Renal pelvis (tissue), 12 donors: ENCODE measurements around the gene CEP85. TPM values are rescaled to one million over a fixed set of nuclear protein-coding genes. Genes with fewer than 3 reads are reported as not detected.

Experiments used
- DNase-seq: peaks from one replicate; pipeline ENCODE4 v3.0.0-alpha.2; 2013
- long read RNA-seq, 16 experiments: transcript quantifications; one replicate each; lab custom pipeline, GENCODE V29; 2026
- polyA plus RNA-seq, 3 donors: library from polyadenylated mRNA; unstranded; fragments of 120-200 nt; gene quantifications; one replicate each; pipeline ENCODE4 v1.2.1, GENCODE V29; 2013; ENCODE audit not compliant: insufficient read length in 3 of 3

CEP85 gene
- polyA plus RNA-seq, result 10 to 100 TPM; 16.2 to 22.5 (median 20.9) TPM
- long read RNA-seq, donor 1, partial matches to known transcripts, result 36 of 39 reads
- long read RNA-seq, donor 1, other reads (novel, unspliced or antisense), result 0 of 39 reads
- long read RNA-seq, donor 2, partial matches to known transcripts, result 0 of 12 reads
- long read RNA-seq, donor 2, other reads (novel, unspliced or antisense), result 12 of 12 reads
- long read RNA-seq, donor 3, partial matches to known transcripts, result 14 of 14 reads
- long read RNA-seq, donor 3, other reads (novel, unspliced or antisense), result 0 of 14 reads
- long read RNA-seq, donor 4, result 0 reads
- long read RNA-seq, donor 5, result 0 reads
- long read RNA-seq, donor 6, partial matches to known transcripts, result 0 of 1 reads
- long read RNA-seq, donor 6, other reads (novel, unspliced or antisense), result 0 of 1 reads
- long read RNA-seq, donor 7, partial matches to known transcripts, result 0 of 1 reads
- long read RNA-seq, donor 7, other reads (novel, unspliced or antisense), result 0 of 1 reads
- long read RNA-seq, donor 8, partial matches to known transcripts, result 0 of 2 reads
- long read RNA-seq, donor 8, other reads (novel, unspliced or antisense), result 0 of 2 reads
- long read RNA-seq, donor 9, partial matches to known transcripts, result 0 of 1 reads
- long read RNA-seq, donor 9, other reads (novel, unspliced or antisense), result 0 of 1 reads
- long read RNA-seq, donor 10, partial matches to known transcripts, result 0 of 3 reads
- long read RNA-seq, donor 10, other reads (novel, unspliced or antisense), result 0 of 3 reads
- long read RNA-seq, donor 11, partial matches to known transcripts, result 0 of 3 reads
- long read RNA-seq, donor 11, other reads (novel, unspliced or antisense), result 0 of 3 reads
- long read RNA-seq, donor 12, partial matches to known transcripts, result 5 of 7 reads
- long read RNA-seq, donor 12, other reads (novel, unspliced or antisense), result 0 of 7 reads
- long read RNA-seq, donor 13, partial matches to known transcripts, result 0 of 1 reads
- long read RNA-seq, donor 13, other reads (novel, unspliced or antisense), result 0 of 1 reads
- long read RNA-seq, donor 14, result 0 reads
- long read RNA-seq, donor 15, partial matches to known transcripts, result 0 of 4 reads
- long read RNA-seq, donor 15, other reads (novel, unspliced or antisense), result 0 of 4 reads
- long read RNA-seq, donor 16, result 0 reads

DNA sequence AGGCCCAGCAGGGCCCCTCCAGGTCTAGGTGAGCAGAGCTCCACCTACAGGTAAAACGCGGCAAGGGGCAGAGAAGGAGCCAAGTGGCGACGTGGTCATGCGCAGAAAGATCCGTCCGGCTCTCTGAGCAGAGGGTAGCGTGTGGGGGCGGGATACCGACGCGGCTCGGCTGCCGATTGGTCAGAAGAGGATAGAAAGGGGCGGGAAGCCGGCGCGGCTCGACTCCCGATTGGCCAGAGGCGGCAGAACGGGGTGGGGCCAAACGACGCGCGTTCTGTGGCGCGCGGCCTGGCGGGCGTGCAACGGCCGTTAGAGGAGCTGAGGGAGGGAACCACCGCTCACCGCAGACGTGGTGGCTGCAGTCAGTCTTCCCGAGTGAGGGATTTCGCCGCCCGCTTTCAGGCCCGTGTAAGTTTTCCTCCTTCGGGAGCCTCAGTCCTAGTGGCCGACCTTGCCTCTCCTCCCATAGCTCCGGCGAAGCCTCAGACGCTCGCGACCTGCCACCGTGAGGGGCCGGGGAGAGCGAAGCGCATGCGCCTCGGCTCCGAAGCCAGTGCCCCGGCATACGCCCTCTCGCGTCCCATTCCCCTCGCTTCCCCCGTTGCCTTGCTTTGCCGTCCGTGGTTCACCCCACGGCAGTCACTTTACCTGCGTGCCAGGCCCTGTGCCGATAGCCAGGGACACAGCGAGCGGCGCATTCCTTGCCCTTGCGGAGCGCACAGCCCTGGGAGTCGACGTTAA lies at the start of gene CEP85:
TSS of gene CEP85 (plus strand) at position 298 of the 741 bp plus-strand sequence. CDS start 5,584 bp downstream, outside the sequence.
- DNase-seq, result peak; percentile 96

GRCh38 chr1:26184883-26185282 lies 49.1 kb upstream of the CEP85 start:
- DNase-seq, result no peak

GRCh38 chr1:26187882-26188281 lies 46.1 kb upstream of the CEP85 start:
- no peak for DNase-seq

- no peak for DNase-seq
Measured at GRCh38 chr1:26188477-26188876, 45.5 kb upstream of the CEP85 start.

DNA sequence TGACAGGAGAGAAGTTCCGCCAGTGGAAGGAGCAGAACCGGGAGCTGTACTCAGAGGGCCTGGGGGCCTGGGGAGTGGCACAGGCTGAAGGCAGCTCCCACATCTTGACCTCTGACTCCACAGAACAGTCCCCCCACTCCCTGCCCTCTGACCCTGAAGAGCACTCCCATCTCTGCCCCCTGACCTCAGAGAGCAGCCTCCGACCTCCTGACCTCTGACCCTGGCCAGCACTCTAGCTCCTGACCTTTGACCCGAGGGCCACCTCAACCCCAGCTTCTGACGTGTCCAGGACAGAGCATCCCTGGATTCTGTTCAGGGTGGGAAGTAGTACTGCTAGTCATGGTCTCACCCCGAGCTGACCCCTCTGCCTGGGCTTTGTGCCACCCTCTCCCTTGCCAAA lies 44.7 kb upstream of the CEP85 start:
- no peak for DNase-seq

- DNase-seq, result no peak
Measured at GRCh38 chr1:26189751-26190275, 44.2 kb upstream of the CEP85 start.

DNA sequence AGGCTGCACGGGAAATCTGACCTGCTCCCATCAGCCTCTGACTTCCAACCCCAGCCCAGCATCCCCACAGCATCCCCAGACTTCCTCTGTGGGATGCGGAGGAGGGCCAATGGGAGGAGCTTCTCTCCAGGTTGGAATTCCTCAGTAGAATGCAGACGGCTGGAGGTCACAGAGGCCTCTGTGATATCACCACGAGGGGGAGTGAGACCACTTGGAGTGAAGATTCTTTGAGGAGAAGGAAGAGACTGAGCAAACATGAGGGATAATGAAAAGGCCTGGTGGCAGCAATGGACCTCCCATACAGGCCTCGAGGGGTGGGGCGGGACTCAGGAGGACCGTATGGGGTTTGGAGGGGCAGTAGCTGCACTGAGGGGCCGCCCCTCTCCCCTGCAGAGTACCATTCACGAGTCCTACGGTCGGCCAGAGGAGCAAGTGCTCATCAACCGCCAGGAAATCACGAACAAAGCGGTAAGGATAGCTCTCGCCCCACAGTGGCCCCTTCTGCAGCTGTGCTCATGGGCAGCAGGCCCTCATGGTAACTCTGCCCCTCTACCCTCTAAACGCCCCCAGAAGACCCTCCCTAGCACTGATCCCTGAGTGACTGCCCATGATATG lies 43.5 kb upstream of the CEP85 start, which contains the start of gene CATSPER4:
TSS of gene CATSPER4 (plus strand) at position 230 of the 615 bp plus-strand sequence. CDS start at position 256, 26 bp downstream.
- peak; percentile 62 for DNase-seq

DNA sequence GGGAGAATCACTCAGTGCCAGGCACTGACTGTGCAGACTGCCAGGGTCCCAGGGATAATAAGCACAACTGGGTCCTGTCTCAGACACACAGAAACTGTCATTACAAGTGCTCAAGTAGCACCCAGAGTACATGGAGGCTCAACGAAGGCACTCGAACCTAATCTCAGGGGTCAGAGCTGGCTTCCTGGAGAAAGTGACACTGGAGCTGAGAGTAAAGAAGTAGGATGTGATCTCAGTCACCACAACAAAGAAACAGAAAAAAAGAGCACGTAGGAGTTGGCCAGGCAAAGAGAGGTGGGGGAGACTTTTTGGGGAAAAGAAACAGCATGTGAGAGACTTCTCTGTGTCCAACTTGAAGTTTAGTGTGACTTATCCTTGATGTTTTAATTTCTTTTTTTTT lies 42.3 kb upstream of the CEP85 start:
- DNase-seq, result no peak

DNA sequence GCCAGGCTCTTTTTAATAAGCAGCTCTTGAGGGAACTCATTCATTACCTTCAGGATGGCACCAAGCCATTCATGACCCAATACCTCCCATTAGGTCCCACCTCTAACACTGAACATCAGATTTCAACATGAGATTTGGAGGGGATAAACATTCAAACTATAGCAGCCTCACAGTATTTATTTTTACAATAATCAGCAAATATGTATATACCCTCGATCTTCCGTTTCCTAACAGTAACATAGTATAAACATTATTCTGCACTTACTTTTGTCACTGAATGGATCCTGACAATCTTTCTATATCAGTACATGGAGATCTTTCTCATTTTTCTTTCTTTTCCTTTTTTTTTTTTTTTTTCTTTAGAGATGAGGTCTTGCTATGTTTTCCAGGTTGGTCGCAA lies 38.2 kb upstream of the CEP85 start:
- DNase-seq, result no peak

DNA sequence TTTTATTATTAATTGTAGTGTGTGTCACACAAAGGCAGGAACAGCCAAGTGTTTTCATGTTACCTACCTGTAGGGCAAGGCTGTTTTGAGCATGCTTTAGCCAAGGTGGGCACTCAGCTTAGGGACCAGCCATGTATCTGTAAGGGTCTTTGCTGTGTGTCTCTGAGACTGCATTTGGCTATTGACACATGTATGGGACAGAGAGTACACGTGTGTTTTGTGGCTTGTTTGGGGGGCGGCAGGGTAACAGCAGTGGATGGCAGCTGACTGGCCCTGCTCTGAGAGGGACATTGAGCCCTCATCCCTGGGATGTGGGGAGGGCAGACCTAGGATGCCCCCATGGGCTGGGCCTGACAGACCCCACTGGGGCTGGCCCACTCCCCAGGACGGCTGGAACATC lies 36.7 kb upstream of the CEP85 start:
- DNase-seq, result no peak

DNA sequence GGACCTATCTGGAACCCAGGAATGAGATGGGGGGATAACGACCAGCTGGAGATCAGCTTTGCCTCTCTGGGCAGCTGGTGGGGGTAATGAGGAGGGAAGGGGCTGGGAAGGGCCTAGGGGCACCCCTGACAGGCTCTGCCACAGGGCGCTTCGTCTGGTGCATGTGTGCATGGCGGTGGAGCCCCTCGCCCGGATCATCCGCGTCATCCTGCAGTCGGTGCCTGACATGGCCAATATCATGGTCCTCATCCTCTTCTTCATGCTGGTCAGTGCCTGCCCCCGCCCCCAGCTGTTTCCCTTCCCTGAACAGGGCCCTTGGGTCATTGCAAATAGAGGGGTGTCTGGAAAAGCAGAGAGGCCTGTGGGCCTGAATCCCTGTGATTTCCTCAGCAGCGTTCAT lies 36.2 kb upstream of the CEP85 start:
- DNase-seq, result no peak

GRCh38 chr1:26200413-26200812 lies 33.6 kb upstream of the CEP85 start:
- no peak for DNase-seq

DNA sequence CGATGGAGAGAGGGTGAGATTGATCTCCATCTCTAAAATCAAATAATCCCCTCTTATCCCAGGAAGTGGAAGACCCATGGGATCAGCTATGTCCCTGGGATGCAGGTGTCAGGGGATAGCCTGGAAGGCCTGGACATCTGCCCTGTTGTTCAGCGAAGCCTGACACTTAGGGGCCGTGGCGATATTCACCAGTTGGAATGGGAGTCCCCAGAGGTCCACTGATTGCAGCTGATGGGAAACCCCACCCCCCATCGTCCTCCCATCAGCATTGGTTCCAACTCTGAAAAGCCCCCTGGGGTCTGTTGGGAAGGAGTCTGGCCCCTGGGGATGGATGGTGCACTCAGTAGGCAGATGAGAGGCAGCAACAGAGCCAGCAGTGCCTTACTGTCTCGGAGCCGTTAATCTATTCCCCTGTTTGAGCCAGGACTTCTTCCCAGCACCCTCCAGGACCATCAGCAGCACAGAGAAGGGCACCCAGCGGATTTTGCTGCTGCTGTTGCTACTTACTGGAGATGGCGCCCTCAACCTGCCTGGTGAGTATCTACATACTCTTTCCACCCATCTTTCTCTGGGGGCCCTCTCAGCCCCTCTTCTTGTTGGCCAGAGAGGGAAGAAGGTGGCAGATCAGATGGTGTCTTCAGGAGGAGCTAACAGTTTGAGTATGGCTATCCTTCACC lies 30.2 kb upstream of the CEP85 start:
- no peak for DNase-seq

GRCh38 chr1:26210147-26210870 lies 23.7 kb upstream of the CEP85 start:
- DNase-seq, result no peak

GRCh38 chr1:26212726-26213125 lies 21.3 kb upstream of the CEP85 start:
- no peak for DNase-seq

DNA sequence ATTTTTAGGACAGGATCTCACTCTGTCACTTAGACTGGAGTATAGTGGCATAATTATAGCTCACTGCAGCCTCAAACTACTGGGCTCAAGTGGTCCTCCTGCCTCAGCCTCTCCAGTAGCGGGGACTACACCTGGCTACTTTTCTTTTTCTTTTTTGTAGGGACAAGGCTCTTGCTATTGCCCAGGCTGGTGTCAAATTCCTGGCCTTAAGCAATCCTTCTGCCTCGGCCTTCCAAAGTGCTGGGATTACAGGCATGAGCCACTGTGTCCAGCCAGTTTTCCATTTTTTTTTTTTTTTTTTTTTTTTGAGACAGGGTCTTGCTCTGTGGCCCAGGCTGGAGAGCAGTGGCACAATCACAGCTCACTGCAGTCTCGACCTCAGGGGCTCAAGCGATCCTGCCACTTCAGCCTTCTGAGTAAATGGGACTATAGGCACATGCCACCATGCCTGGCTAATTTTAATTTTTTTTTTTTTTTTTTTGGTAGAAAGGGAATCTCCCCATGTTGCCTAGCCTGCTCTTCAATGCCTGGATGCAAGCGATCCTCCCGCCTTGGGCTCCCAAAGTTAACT lies 20.6 kb upstream of the CEP85 start:
- DNase-seq, result no peak

DNA sequence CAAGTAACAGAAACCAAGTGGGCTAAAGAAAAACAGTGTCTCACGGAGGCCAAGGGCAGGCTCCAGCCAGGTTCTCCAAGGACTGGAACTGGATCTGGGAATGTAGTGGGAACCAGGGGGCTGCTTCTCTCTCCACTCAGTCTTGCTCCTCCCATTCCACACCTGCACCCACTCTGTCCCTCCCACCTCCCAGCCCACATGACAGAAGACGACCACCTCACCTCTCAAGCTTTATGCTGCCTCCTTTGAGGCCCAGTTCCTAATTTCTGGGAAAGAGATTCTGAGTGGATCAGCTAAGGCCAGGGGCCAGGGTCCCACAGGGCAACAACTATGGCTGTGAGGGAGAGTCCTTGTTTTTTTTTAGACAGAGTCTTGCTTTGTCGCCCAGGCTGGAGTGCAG lies 18.8 kb upstream of the CEP85 start:
- no peak for DNase-seq

- DNase-seq, result no peak
Measured at GRCh38 chr1:26218906-26219494, 15.0 kb upstream of the CEP85 start.
